Panc1 (cell line): ENCODE results near the gene PIK3R1. TPM values are rescaled to one million over a fixed set of nuclear protein-coding genes. Genes with fewer than 3 reads are reported as not detected.

Source experiments
- ATAC-seq: fragments of 200-7000 bp; cut with Tn5 transposase; 2 replicates; pipeline ENCODE4 v1.9.1; 2020; ENCODE audit warnings: mild to moderate bottlenecking, moderate library complexity
- BruUV-seq: library from RNA; stranded (reverse); fragments of 400-500 nt; replicated peaks from 2 replicates; lab custom pipeline; 2021; lab: Mats Ljungman, UMichigan
- CTCF ChIA-PET: fragments of 300-600 bp; sonication (Branson Sonifier 250); formaldehyde crosslinking; loops from one replicate; lab custom pipeline; 2022; ENCODE audit warnings: antibody characterized with exemption; lab: Charles Lee
- POLR2A ChIA-PET: fragments of 300-600 bp; sonication (Branson Sonifier 250); formaldehyde crosslinking; loops from one replicate; lab custom pipeline; 2022; ENCODE audit warnings: antibody characterized with exemption; lab: Charles Lee
- DNase-seq: peaks from one replicate; pipeline ENCODE4 v3.0.0-alpha.2; 2010; ENCODE audit warnings: low read depth, low spot score
- H3K27ac ChIP-seq: 2 replicates; pipeline ENCODE4 v1.5.1; 2011; ENCODE audit warnings: mild to moderate bottlenecking, low read length, inconsistent platforms
- H3K27me3 ChIP-seq: fragments of 200-500 bp; sonication (Bioruptor generic); 2 replicates; pipeline ENCODE4 v1.6.0; 2014; ENCODE audit warnings: low read length, inconsistent platforms; ENCODE audit not compliant: control insufficient read depth, insufficient read depth
- H3K36me3 ChIP-seq: fragments of 200-500 bp; sonication (Bioruptor generic); 2 replicates; pipeline ENCODE4 v1.5.1; 2014; ENCODE audit warnings: inconsistent platforms, mild to moderate bottlenecking, low read length, moderate library complexity; ENCODE audit not compliant: control insufficient read depth, insufficient read depth
- H3K4me1 ChIP-seq: 2 replicates; pipeline ENCODE4 v1.5.1; 2011; ENCODE audit warnings: inconsistent platforms, mild to moderate bottlenecking, low read length, moderate library complexity; ENCODE audit not compliant: control insufficient read depth, insufficient read depth
- H3K4me3 ChIP-seq, 2 experiments: 2 replicates each; pipeline ENCODE4 v1.5.1; 2011 to 2012; ENCODE audit warnings: low read depth in 2 of 2, low read length in 2 of 2, mild to moderate bottlenecking in 2 of 2, inconsistent platforms in 1 of 2, moderate library complexity in 1 of 2
- H3K9me3 ChIP-seq: fragments of 200-500 bp; sonication (Bioruptor generic); 2 replicates; pipeline ENCODE4 v1.5.1; 2014; ENCODE audit warnings: low read depth, mild to moderate bottlenecking, inconsistent platforms, low read length, moderate library complexity; ENCODE audit not compliant: control insufficient read depth, insufficient read depth
- CTCF ChIP-seq: fragments of 450-650 bp; IDR thresholded peaks from 2 replicates; pipeline ENCODE4 v1.5.1; 2017; ENCODE audit warnings: mild to moderate bottlenecking
- POLR2AphosphoS5 ChIP-seq: IDR thresholded peaks from 2 replicates; pipeline ENCODE4 v1.6.1; 2012; ENCODE audit warnings: mild to moderate bottlenecking, low read depth, low read length, moderate library complexity
- SIN3A ChIP-seq: IDR thresholded peaks from 2 replicates; pipeline ENCODE4 v1.6.1; 2012; ENCODE audit warnings: low read depth, mild to moderate bottlenecking, low read length, moderate library complexity, borderline replicate concordance; ENCODE audit not compliant: insufficient read depth
- TCF7L2 ChIP-seq: IDR thresholded peaks from 2 replicates; pipeline ENCODE4 v1.6.1; 2011; ENCODE audit warnings: mild to moderate bottlenecking, low read depth, low read length, inconsistent platforms
- in situ Hi-C: cut with HindIII; loops from 2 replicates; pipeline ENCODE4 v1.10.0; 2016; ENCODE audit warnings: low sequenced_read_pairs, low pct_unique_long_range_greater_than_20kb
- intact Hi-C: fragments of 100-400 bp; cut with micrococcal nuclease; formaldehyde crosslinking; loops from one replicate; pipeline ENCODE4 v1.10.0; 2022; ENCODE audit not compliant: unreplicated experiment
- total RNA-seq: library from RNA; stranded (reverse); gene quantifications from one replicate; pipeline ENCODE4 v1.2.1, GENCODE V29; 2021; ENCODE audit not compliant: unreplicated experiment
- TF ChIP-seq, protein P1 (sequence below), 2 experiments: IDR thresholded peaks; 2 replicates each; pipeline ENCODE4 v1.6.1; 2011 to 2012; ENCODE audit warnings: low read depth in 2 of 2, control low read depth in 1 of 2, low read length in 1 of 2, mild to moderate bottlenecking in 1 of 2, moderate library complexity in 1 of 2; ENCODE audit not compliant: insufficient read depth in 1 of 2

Gene PIK3R1
- total RNA-seq, 1 experiment from 2014 or later = 23.4 TPM

DNA sequence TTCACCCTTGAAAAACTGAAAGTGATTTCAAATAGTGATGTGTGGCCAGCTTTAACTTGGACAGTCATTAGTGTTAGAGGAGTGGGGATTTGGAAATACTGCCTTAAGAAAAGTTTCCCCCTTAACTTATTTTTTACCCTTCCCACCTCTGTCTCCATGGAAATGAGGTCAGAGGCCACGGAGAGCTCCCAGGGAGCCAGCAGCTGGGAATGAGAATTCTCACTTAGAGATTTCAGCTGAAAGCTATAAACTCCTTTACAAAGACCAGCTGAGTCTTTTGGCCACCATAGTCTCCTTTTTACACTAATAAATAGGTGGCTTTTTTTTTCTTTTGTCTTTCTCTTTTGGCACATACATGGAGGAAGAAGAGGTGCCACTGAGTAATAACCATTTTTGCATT is 45.7 kb upstream of the PIK3R1 start:
- no TSS peak for BruUV-seq
- Histone ChIP-seq H3K9me3 (no peaks in the 10 kb centered on the region), H3K27me3 (no peaks in the 10 kb centered on the region), H3K27ac (no peak overlapping the region), H3K4me3 (no peak overlapping the region), H3K4me1 (no peaks in the 10 kb centered on the region), H3K36me3 (no peaks in the 10 kb centered on the region)
- no peak for TF ChIP-seq SIN3A
- no peak for TF ChIP-seq TCF7L2
- TF ChIP-seq CTCF = no peak
- TF ChIP-seq, protein P1, sequence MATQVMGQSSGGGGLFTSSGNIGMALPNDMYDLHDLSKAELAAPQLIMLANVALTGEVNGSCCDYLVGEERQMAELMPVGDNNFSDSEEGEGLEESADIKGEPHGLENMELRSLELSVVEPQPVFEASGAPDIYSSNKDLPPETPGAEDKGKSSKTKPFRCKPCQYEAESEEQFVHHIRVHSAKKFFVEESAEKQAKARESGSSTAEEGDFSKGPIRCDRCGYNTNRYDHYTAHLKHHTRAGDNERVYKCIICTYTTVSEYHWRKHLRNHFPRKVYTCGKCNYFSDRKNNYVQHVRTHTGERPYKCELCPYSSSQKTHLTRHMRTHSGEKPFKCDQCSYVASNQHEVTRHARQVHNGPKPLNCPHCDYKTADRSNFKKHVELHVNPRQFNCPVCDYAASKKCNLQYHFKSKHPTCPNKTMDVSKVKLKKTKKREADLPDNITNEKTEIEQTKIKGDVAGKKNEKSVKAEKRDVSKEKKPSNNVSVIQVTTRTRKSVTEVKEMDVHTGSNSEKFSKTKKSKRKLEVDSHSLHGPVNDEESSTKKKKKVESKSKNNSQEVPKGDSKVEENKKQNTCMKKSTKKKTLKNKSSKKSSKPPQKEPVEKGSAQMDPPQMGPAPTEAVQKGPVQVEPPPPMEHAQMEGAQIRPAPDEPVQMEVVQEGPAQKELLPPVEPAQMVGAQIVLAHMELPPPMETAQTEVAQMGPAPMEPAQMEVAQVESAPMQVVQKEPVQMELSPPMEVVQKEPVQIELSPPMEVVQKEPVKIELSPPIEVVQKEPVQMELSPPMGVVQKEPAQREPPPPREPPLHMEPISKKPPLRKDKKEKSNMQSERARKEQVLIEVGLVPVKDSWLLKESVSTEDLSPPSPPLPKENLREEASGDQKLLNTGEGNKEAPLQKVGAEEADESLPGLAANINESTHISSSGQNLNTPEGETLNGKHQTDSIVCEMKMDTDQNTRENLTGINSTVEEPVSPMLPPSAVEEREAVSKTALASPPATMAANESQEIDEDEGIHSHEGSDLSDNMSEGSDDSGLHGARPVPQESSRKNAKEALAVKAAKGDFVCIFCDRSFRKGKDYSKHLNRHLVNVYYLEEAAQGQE (IDR thresholded peaks at IDR 0.05; ENCODE audit: insufficient read depth in 1 of 2, low read depth in 2 of 2, low read length in 1 of 2) = no peak
- no peak for TF ChIP-seq POLR2AphosphoS5
- ATAC-seq = no peak
- no peak for DNase-seq
- intact Hi-C loops = no loop called here
- ChIA-PET POLR2A (no interaction called here), CTCF (no interaction called here)
- in situ Hi-C loops = no loop called here

DNA sequence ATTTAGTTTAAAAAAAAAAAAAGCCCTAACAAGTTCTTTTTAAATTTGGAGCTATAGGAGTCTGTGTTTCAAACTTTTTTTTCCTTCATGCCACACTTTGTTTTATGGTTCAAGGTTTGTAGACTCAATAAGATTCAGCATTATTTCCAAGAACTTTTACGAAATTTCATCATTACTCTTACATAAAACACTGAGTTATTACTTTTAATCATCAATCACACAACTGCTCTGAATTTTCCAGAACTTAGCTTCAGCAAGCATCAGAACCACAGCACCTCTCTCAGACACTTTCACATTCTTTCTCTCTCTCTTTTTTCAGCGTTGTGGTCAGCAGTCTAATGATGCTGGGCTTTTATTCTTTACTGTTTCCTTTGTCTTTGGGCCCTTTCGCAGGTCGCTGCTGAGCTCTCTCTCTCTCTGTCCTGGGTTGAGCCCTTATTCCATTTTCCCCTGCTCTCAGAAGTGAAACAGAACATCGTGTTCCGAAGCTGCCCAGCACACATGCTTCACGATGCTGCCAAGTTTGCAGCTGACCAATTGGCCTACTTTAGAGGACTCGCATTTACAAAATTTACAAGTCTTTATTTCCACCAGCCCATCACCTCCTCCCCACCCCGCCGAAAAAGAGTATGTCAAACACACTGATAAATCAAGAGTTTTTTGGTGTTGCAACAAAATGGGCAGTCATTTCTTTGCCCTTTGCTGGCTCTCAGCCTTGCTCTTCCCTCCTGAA is 44.6 kb upstream of the PIK3R1 start:
- H3K27me3 ChIP-seq = no peaks in the 10 kb centered on the region
- H3K4me1 ChIP-seq = no peaks in the 10 kb centered on the region
- H3K36me3 ChIP-seq = no peaks in the 10 kb centered on the region
- H3K9me3 ChIP-seq = no peaks in the 10 kb centered on the region
- intact Hi-C loops (no loop called here), in situ Hi-C loops (no loop called here)
- ChIA-PET CTCF (interaction anchor here (0.6 kb wide), 1 partner anchor 131 kb away, joined by 9 read pairs; no protein-coding TSS in a partner anchor), POLR2A (no interaction called here)
- H3K4me3 ChIP-seq = no peak overlapping the region
- ATAC-seq (no peak), DNase-seq (no peak)
- BruUV-seq = no TSS peak
- TF ChIP-seq TCF7L2 (no peak), SIN3A (no peak), POLR2AphosphoS5 (no peak), CTCF (no peak)
- TF ChIP-seq, protein P1 (IDR thresholded peaks at IDR 0.05; ENCODE audit: insufficient read depth in 1 of 2, low read depth in 2 of 2, low read length in 1 of 2) = no peak
- H3K27ac ChIP-seq = no peak overlapping the region
